IMR-90 (cell line): Measurements from ENCODE around the gene MRPL19. TPM values are rescaled to one million over a fixed set of nuclear protein-coding genes. Genes with fewer than 3 reads are reported as not detected.

ENCODE experiments used
- ATAC-seq: fragments of 200-7000 bp; cut with Tn5 transposase; 2 replicates; pipeline ENCODE4 v1.9.1; 2020; ENCODE audit warnings: low read depth, mild to moderate bottlenecking, moderate library complexity
- BruUV-seq: library from RNA; stranded (reverse); fragments of 400-500 nt; replicated peaks from 2 replicates; lab custom pipeline; 2021; lab: Mats Ljungman, UMichigan
- CTCF ChIA-PET: fragments of 300-600 bp; formaldehyde crosslinking; extraction: SDS; loops from one replicate; lab custom pipeline; 2021; ENCODE audit warnings: antibody characterized with exemption; lab: Yijun Ruan, JAX
- POLR2A ChIA-PET: fragments of 300-600 bp; sonication (Branson Sonifier 250); formaldehyde crosslinking; loops from one replicate; lab custom pipeline; 2022; ENCODE audit warnings: antibody characterized with exemption; ENCODE audit not compliant: unreplicated experiment; lab: Charles Lee
- DNase-seq: peaks from one replicate; pipeline ENCODE4 v3.0.0; 2013
- H2AFZ ChIP-seq: replicated peaks from 2 replicates; pipeline ENCODE3; 2013; ENCODE audit warnings: low read length, mild to moderate bottlenecking; ENCODE audit not compliant: poor library complexity
- H2AK5ac ChIP-seq: 2 replicates; pipeline ENCODE4 v1.6.1; 2013; ENCODE audit warnings: low read depth, low read length, inconsistent platforms
- H2AK9ac ChIP-seq: replicated peaks from 2 replicates; pipeline ENCODE3; 2013; ENCODE audit warnings: mild to moderate bottlenecking, low read depth, low read length, moderate library complexity; ENCODE audit not compliant: poor library complexity
- H2BK120ac ChIP-seq: 2 replicates; pipeline ENCODE4 v1.6.1; 2013; ENCODE audit warnings: low read depth, low read length, inconsistent platforms
- H2BK15ac ChIP-seq: 3 replicates; pipeline ENCODE4 v1.6.1; 2013; ENCODE audit warnings: low read depth, low read length, inconsistent platforms
- H2BK20ac ChIP-seq: 2 replicates; pipeline ENCODE4 v1.6.1; 2013; ENCODE audit warnings: low read depth, mild to moderate bottlenecking, inconsistent platforms, low read length, moderate library complexity
- H2BK5ac ChIP-seq: 2 replicates; pipeline ENCODE4 v1.6.1; 2013; ENCODE audit warnings: mild to moderate bottlenecking, low read depth, low read length, inconsistent platforms; ENCODE audit not compliant: poor library complexity, severe bottlenecking
- H3K14ac ChIP-seq: replicated peaks from 2 replicates; pipeline ENCODE4 v1.6.1; 2013; ENCODE audit warnings: low read depth, low read length, inconsistent platforms
- H3K18ac ChIP-seq: 2 replicates; pipeline ENCODE4 v1.6.1; 2013; ENCODE audit warnings: low read depth, low read length, control low read depth
- H3K23ac ChIP-seq: 2 replicates; pipeline ENCODE4 v1.6.1; 2013; ENCODE audit warnings: low read depth, low read length, inconsistent platforms
- H3K27ac ChIP-seq: 2 replicates; pipeline ENCODE4 v1.5.1; 2013; ENCODE audit warnings: mild to moderate bottlenecking, control low read depth, low read length; ENCODE audit not compliant: insufficient read depth
- H3K27me3 ChIP-seq: 2 replicates; pipeline ENCODE4 v1.6.1; 2013; ENCODE audit warnings: low read length; ENCODE audit not compliant: control insufficient read depth, insufficient read depth
- H3K36me3 ChIP-seq: 2 replicates; pipeline ENCODE4 v1.6.1; 2013; ENCODE audit warnings: low read length, mixed read lengths; ENCODE audit not compliant: control insufficient read depth, insufficient read depth
- H3K4ac ChIP-seq: 2 replicates; pipeline ENCODE4 v1.6.1; 2013; ENCODE audit warnings: low read depth, low read length, inconsistent platforms
- H3K4me1 ChIP-seq: 2 replicates; pipeline ENCODE4 v1.6.1; 2013; ENCODE audit warnings: low read length, mixed read lengths; ENCODE audit not compliant: control insufficient read depth, insufficient read depth
- H3K4me2 ChIP-seq: 2 replicates; pipeline ENCODE4 v1.6.1; 2013; ENCODE audit warnings: low read depth, mild to moderate bottlenecking, control low read depth, low read length, moderate library complexity
- H3K4me3 ChIP-seq: 2 replicates; pipeline ENCODE4 v1.5.1; 2013; ENCODE audit warnings: low read depth, mild to moderate bottlenecking, control low read depth, low read length, moderate library complexity; ENCODE audit not compliant: insufficient read depth
- H3K56ac ChIP-seq: 2 replicates; pipeline ENCODE4 v1.6.1; 2013; ENCODE audit warnings: low read length, inconsistent platforms; ENCODE audit not compliant: insufficient read depth; ENCODE audit errors: extremely low read depth
- H3K79me1 ChIP-seq, 2 experiments: 2 replicates each; pipeline ENCODE4 v1.6.1; 2013; ENCODE audit warnings: low read length in 2 of 2, inconsistent platforms in 1 of 2, low read depth in 1 of 2
- H3K9ac ChIP-seq: 2 replicates; pipeline ENCODE4 v1.6.1; 2013; ENCODE audit warnings: low read depth, low read length, control low read depth
- H3K9me1 ChIP-seq: 2 replicates; pipeline ENCODE4 v1.6.1; 2013; ENCODE audit warnings: low read length, inconsistent platforms; ENCODE audit not compliant: insufficient read depth
- H3K9me3 ChIP-seq: 2 replicates; pipeline ENCODE4 v1.6.1; 2013; ENCODE audit warnings: low read length; ENCODE audit not compliant: control insufficient read depth, insufficient read depth
- H4K20me1 ChIP-seq: 2 replicates; pipeline ENCODE4 v1.6.1; 2013; ENCODE audit warnings: low read length, inconsistent platforms; ENCODE audit not compliant: insufficient read depth
- H4K5ac ChIP-seq: 2 replicates; pipeline ENCODE4 v1.6.1; 2013; ENCODE audit warnings: mild to moderate bottlenecking, low read depth, low read length, control low read depth
- H4K8ac ChIP-seq, 2 experiments: 2 replicates each; pipeline ENCODE4 v1.6.1; 2013; ENCODE audit warnings: low read depth in 2 of 2, low read length in 2 of 2, control low read depth in 1 of 2, inconsistent platforms in 1 of 2
- H4K91ac ChIP-seq: 2 replicates; pipeline ENCODE4 v1.6.1; 2013; ENCODE audit warnings: low read depth, low read length, inconsistent platforms; ENCODE audit not compliant: insufficient read depth
- BHLHE40 ChIP-seq: fragments of 150-350 bp; IDR thresholded peaks from 2 replicates; pipeline ENCODE4 v1.6.1; 2016; ENCODE audit warnings: mild to moderate bottlenecking, low read depth, low read length
- CHD1 ChIP-seq: IDR thresholded peaks from 2 replicates; pipeline ENCODE4 v1.6.1; 2012; ENCODE audit warnings: low read depth, low read length, improper control_type of control experiment
- CTCF ChIP-seq: conservative IDR thresholded peaks from 2 replicates; pipeline ENCODE4 v1.5.1; 2012; ENCODE audit warnings: mild to moderate bottlenecking, low read depth, low read length, improper control_type of control experiment
- ELK1 ChIP-seq: fragments of 150-350 bp; IDR thresholded peaks from 2 replicates; pipeline ENCODE4 v1.6.1; 2016; ENCODE audit warnings: low read depth, mild to moderate bottlenecking, low read length, moderate library complexity, borderline replicate concordance
- FOS ChIP-seq: fragments of 150-350 bp; IDR thresholded peaks from 2 replicates; pipeline ENCODE4 v1.6.1; 2016; ENCODE audit warnings: low read depth, low read length
- MAFK ChIP-seq: IDR thresholded peaks from 2 replicates; pipeline ENCODE4 v1.6.1; 2012; ENCODE audit warnings: low read depth, low read length, improper control_type of control experiment
- MAZ ChIP-seq: IDR thresholded peaks from 2 replicates; pipeline ENCODE4 v1.6.1; 2012; ENCODE audit warnings: low read depth, mild to moderate bottlenecking, low read length, improper control_type of control experiment, moderate library complexity, borderline replicate concordance
- NFE2L2 ChIP-seq: fragments of 150-350 bp; IDR thresholded peaks from 2 replicates; pipeline ENCODE4 v1.6.1; 2016; ENCODE audit warnings: low read depth, mild to moderate bottlenecking, low read length
- POLR2A ChIP-seq: IDR thresholded peaks from 2 replicates; pipeline ENCODE4 v1.6.1; 2012; ENCODE audit warnings: mild to moderate bottlenecking, low read depth, low read length
- RCOR1 ChIP-seq: IDR thresholded peaks from 2 replicates; pipeline ENCODE4 v1.6.1; 2012; ENCODE audit warnings: mild to moderate bottlenecking, low read length, improper control_type of control experiment; ENCODE audit not compliant: insufficient replicate concordance
- RFX5 ChIP-seq: IDR thresholded peaks from 2 replicates; pipeline ENCODE4 v1.8.0; 2012; ENCODE audit warnings: low read depth, mild to moderate bottlenecking, low read length, moderate library complexity
- USF2 ChIP-seq: fragments of 150-350 bp; IDR thresholded peaks from 2 replicates; pipeline ENCODE4 v1.6.1; 2017; ENCODE audit warnings: mild to moderate bottlenecking, antibody characterized with exemption, low read length, low read depth
- WGBS, 2 experiments: methylation state at CpG; one replicate each; pipeline versions ENCODE4 v1.1.5 to v1.1.7; 2013; ENCODE audit warnings: missing lambda C conversion rate in 2 of 2; ENCODE audit not compliant: insufficient read length in 1 of 2; ENCODE audit errors: extremely low coverage in 2 of 2; 5-methylcytosine and 5-hydroxymethylcytosine counted together
- dilution Hi-C: fragments of 300-500 bp; cut with HindIII; formaldehyde crosslinking; loops from one replicate; pipeline ENCODE4 v1.14.3; 2018; ENCODE audit warnings: low sequenced_read_pairs; ENCODE audit not compliant: unreplicated experiment
- in situ Hi-C: fragments of 300-500 bp; cut with MboI; formaldehyde crosslinking; loops from 3 replicates; pipeline ENCODE4 v1.14.3; 2019; ENCODE audit warnings: low sequenced_read_pairs, inconsistent platforms, mixed read lengths
- intact Hi-C: fragments of 100-400 bp; cut with micrococcal nuclease; formaldehyde crosslinking; loops from 2 replicates; pipeline ENCODE4 v1.10.0; 2022
- polyA plus RNA-seq, 3 experiments: library from polyadenylated mRNA; depleted of rRNA; stranded (reverse); fragments of >200 nt; gene quantifications; 2 replicates each; pipeline ENCODE4 v1.2.3, GENCODE V29; 2012; ENCODE audit warnings: low replicate concordance in 1 of 3
- total RNA-seq: library from RNA; depleted of rRNA; stranded (reverse); fragments of >200 nt; gene quantifications from 2 replicates; pipeline ENCODE4 v1.2.3, GENCODE V29; 2012

MRPL19 gene
- total and polyA plus RNA-seq, 2 of the 4 experiments (the other 2 are of a cell fraction), result 24.8 to 28.5 TPM

GRCh38 chr2:75597949-75598348 is 48.6 kb upstream of the MRPL19 start:
- intact Hi-C loops (no loop called here), in situ Hi-C loops (no loop called here), dilution Hi-C loops (no loop called here)
- H3K9me1 ChIP-seq, result peaks cover 21% of the 10 kb centered on the region
- TF ChIP-seq MAFK, result no peak
- no peak for TF ChIP-seq ELK1
- no peak for TF ChIP-seq CHD1
- TF ChIP-seq POLR2A, result no peak
- no peak for TF ChIP-seq BHLHE40
- TF ChIP-seq NFE2L2, result no peak
- no peak for TF ChIP-seq CTCF
- no peak for TF ChIP-seq RCOR1
- no peak for TF ChIP-seq RFX5
- TF ChIP-seq FOS, result no peak
- TF ChIP-seq MAZ, result no peak
- TF ChIP-seq USF2, result no peak
- no peak overlapping the region for H3K4me3 ChIP-seq
- H4K5ac ChIP-seq, result no peak overlapping the region
- no peak overlapping the region for H3K18ac ChIP-seq
- no peak overlapping the region; the same call in 1 of the 2 replicates for H3K27ac ChIP-seq
- BruUV-seq, result no TSS peak
- H3K79me1 ChIP-seq, result peaks cover under 1 to 19% of the 10 kb centered on the region in 2 experiments; a peak in 3 of 4 replicates
- H3K56ac ChIP-seq, result no peak overlapping the region
- no peak overlapping the region for H3K4me2 ChIP-seq
- ATAC-seq (no peak), DNase-seq (no peak)
- H2BK20ac ChIP-seq, result peak overlapping the region; percentile 87
- no peaks in the 10 kb centered on the region for H4K20me1 ChIP-seq
- H2AK5ac ChIP-seq, result peak overlapping the region; percentile 92; the same call in 1 of the 2 replicates
- H2BK15ac ChIP-seq, result peak overlapping the region; percentile 77; the same call in 1 of the 3 replicates
- no peaks in the 10 kb centered on the region for H3K36me3 ChIP-seq
- no peak overlapping the region for H3K14ac ChIP-seq
- 80% methylated on average over 3 of the region's 20 CpGs; no CpG with 5 or more reads in 1 of the 2 experiments for WGBS, 2 experiments
- ChIA-PET CTCF (no interaction called here), POLR2A (no interaction called here)
- peak overlapping the region in 1 of 2 experiments; percentile 23; a peak in 1 of 4 replicates for H4K8ac ChIP-seq
- peak overlapping the region; percentile 89; the same call in 1 of the 2 replicates for H4K91ac ChIP-seq
- peak overlapping the region; percentile 94 for H2BK120ac ChIP-seq
- no peak overlapping the region for H2AK9ac ChIP-seq
- no peak overlapping the region for H2AFZ ChIP-seq
- no peaks in the 10 kb centered on the region for H3K27me3 ChIP-seq
- H3K9me3 ChIP-seq, result no peaks in the 10 kb centered on the region
- H3K4ac ChIP-seq, result peak overlapping the region; percentile 85
- no peak overlapping the region for H3K9ac ChIP-seq
- H3K4me1 ChIP-seq, result peaks cover 29% of the 10 kb centered on the region
- no peak overlapping the region for H3K23ac ChIP-seq
- peak overlapping the region; percentile 35 for H2BK5ac ChIP-seq
